ENCODE data around the gene DUOXA2.

The DUOXA2 gene

GRCh38 chr15:45138814-45139765, 25.0 kb downstream of the DUOXA2 start:
- no peak for DNase-seq

GRCh38 chr15:45139770-45140169, 25.6 kb downstream of the DUOXA2 start:
- no peak for DNase-seq

DNA sequence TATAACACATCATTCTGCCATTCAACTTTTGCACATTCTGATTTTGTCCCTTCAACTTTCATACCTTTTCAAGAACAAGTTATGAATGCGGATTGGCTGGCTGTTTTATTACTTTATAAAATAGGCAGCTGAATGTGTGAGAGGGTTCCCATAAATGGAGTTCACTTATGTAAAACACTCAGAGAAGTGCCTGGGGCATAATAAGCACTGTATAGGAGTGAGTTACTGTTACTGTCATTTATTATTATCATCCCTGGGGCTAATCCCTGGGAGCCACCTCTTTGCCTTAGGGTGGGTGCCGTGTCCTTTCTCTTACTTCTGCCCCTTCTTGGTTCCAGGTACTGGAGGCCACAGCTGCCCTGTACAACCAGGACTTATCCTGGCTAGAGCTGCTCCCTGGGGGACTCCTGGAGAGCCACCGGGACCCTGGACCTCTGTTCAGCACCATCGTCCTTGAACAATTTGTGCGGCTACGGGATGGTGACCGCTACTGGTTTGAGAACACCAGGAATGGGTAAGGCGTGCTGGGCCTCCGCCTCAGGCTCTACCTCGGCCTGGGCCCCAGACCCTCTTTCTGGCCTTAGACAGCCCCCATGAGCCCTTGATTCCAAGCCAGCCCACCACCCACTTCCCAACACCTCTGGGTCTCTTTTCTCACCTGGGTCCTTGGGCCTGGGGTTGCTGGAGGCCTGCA, 26.6 kb downstream of the DUOXA2 start:
- no peak for DNase-seq

DNA sequence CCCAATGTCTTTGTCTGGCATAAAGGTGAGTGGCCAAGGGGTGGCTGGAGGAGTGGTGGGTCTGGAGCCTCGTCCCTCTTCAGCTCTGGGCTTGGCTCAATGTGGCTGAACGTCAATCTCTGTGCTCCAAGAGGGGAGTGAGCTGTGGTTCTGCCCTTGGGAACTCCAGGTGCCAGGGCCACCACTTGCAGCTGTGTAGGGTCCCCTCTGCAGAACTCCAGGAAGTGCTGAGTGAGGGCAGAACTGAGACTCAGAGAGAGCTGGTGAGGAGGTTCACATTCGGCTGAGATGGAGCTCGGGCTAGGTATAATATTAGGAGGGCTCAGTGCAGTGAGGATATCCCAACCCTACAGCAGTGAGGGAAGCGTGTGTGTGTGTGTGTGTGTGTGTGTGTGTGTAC, 27.3 kb downstream of the DUOXA2 start:
- DNase-seq, result no peak

- DNase-seq, result no peak
These were observed 28.9 kb downstream of the DUOXA2 start for GRCh38 chr15:45143056-45143455.

DNA sequence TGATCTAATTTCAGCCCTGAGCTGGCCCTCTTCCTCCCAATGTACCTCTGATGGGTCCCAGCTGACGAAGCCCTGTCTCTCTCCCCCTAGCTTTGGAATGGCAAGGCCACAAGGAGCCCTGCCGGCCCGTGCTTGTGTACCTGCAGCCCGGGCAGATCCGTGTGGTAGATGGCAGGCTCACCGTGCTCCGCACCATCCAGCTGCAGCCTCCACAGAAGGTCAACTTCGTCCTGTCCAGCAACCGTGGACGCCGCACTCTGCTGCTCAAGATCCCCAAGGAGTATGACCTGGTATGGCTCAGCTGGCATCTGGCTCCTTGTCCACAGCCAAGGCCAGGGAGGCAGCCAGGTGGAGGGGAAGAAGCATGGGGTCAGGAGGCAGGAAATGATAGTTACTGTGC, 29.8 kb downstream of the DUOXA2 start:
- DNase-seq, result no peak

DNA sequence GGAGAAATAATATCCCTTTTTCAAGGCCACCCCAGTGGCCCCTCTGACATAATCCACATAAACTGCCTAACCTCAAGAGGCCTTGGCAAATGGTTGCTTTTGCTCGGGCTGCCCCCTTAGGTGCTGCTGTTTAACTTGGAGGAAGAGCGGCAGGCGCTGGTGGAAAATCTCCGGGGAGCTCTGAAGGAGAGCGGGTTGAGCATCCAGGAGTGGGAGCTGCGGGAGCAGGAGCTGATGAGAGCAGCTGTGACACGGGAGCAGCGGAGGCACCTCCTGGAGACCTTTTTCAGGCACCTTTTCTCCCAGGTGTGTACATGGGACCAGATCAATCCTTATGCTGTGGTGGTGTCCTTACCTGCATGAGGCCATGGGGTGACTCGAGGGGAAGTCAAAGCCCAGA, 30.6 kb downstream of the DUOXA2 start:
- no peak for DNase-seq

- no peak for DNase-seq
These were observed 32.3 kb downstream of the DUOXA2 start for GRCh38 chr15:45146405-45146804.

DNA sequence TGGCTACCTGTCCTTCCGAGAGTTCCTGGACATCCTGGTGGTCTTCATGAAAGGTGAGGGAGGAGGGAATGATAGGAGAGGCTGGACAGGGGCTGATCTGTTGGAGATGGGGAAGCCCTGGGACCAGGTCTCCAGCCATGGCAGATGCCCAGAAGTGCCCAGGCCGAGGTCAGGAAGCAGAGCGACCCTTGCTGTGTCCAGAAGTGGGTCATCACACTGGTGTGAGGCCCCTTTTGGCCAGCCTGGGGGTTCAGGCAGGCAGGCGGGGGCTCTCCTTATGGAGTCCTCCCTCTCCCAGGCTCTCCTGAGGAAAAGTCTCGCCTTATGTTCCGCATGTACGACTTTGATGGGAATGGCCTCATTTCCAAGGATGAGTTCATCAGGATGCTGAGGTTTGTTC, 33.5 kb downstream of the DUOXA2 start:
- DNase-seq, result no peak

GRCh38 chr15:45148076-45149059, 34.2 kb downstream of the DUOXA2 start:
- no peak for DNase-seq

DNA sequence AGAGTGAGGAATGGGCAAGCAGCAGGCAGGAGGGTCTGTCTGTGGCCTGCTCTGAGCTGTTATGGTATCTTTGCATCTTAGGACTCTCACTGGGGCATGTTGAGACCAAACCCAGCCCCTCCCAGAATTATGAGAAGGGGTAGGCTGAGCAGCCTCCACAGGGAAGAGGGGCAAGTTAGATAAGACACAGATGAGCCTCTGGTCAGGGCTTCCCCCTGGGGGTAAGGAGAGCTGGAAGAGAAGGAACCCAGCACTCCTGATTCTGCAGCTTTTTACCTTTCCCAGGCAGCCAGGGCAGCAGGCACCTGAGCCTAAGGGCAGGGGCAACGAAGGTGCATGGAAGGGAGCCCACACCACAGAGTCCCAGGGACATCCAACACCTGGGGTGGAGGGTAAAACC, 34.9 kb downstream of the DUOXA2 start:
- no peak for DNase-seq

GRCh38 chr15:45150481-45150880, 36.4 kb downstream of the DUOXA2 start:
- DNase-seq, result no peak

DNA sequence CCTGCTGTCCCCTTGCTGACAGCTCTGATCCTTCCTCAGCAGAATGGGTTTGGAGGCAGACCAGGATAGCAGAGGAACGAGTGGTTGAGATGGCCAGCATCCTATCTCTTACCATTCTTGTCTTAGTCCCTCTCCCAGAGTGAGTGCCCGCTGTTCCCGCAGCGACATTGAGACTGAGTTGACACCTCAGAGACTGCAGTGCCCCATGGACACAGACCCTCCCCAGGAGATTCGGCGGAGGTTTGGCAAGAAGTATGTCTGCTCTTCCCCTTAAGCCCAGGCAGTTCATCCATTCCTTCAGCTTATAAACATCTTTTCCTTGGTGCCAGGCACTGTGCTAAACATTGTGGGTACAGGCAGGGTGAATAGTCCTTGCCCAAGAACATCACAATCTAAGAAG, 36.9 kb downstream of the DUOXA2 start:
- no peak for DNase-seq

GRCh38 chr15:45151998-45152828, 38.1 kb downstream of the DUOXA2 start:
- no peak for DNase-seq

- DNase-seq, result no peak
These were observed 41.6 kb downstream of the DUOXA2 start for GRCh38 chr15:45155739-45156138.

DNA sequence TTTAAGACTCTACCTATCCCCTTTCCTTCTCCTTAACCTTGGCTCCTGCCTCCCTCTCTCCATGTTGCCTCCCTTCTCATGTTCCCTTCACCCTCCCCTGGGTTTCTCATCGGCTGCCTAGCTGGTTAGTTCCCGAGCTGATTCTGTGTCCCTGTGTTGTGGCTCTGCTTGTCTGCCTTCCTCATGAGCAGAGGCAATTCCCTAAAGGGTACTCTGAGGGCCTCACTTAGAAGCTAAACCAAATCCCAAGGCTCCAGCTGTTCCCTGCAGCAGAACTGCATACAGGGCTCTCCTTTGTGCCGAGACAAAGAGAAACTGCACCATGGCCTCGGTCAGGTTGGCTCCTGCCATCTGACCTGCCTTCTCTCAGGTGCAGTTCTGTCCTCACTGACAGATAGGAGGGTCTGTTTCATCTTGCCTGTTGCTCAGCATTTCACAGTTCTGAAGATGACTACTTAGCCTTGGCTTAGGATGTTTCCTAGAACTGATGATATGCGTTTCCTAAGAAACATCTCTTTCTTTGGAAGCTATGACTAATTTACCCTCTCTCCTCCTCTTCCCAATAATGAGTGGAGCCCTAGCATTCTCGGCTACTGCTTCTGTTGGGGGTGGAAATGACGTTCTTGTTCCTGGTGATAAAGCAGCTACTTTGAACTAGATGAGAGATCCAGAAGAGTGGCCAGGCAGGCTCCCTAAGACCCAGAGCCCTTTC, 42.8 kb downstream of the DUOXA2 start:
- DNase-seq, result no peak

GRCh38 chr15:45157974-45158373, 43.8 kb downstream of the DUOXA2 start:
- no peak for DNase-seq

DNA sequence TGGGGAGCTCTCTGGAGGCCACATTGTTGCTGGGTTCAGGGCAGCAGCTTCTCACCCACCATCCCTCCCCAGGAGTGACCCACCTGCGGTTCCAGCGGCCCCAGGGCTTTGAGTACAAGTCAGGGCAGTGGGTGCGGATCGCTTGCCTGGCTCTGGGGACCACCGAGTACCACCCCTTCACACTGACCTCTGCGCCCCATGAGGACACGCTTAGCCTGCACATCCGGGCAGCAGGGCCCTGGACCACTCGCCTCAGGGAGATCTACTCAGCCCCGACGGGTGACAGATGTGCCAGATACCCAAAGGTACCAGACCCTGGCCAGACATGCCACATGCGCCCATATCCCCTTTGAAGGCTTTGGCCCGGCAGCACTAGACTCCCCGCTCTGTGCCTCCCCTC, 47.5 kb downstream of the DUOXA2 start:
- no peak for DNase-seq

DNA sequence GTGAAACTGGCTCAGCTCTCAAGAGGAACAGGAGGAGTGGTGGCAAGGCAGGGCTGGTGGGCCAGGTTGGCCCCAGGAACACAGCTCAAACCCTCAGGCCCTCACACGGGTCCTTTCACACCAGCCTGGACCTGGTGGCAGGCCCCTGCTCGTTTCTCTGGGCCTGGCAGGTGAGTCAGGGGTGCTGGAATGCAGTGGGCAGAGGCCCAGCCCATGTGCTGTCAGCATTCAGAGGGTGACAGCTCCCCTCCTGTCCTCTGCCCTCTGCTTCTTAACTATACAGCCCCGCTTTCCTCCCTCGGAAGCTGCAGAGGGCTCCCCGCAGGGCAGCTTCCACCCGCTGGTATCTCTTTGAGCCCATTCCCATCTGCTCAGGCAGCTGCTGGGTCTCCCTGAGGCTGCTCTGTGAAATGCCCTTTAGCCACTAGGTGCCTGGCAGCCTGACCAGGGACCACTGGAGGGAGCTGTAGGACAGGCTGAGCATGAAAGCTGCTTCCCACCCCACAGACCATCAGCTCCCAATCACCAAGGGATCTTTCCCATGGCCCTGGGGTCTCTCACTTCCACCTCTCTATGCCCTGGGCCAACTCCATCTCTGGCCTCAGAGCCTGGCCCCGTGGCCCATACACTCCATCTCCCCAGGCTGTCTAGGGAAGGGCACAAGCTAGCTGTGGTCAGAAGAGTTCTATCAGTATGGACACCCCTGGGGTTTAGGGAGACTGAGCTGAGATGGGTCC, 48.8 kb downstream of the DUOXA2 start:
- DNase-seq, result peak; percentile 53

GRCh38 chr15:45163508-45163856, 49.4 kb downstream of the DUOXA2 start:
- DNase-seq, result no peak

DNA sequence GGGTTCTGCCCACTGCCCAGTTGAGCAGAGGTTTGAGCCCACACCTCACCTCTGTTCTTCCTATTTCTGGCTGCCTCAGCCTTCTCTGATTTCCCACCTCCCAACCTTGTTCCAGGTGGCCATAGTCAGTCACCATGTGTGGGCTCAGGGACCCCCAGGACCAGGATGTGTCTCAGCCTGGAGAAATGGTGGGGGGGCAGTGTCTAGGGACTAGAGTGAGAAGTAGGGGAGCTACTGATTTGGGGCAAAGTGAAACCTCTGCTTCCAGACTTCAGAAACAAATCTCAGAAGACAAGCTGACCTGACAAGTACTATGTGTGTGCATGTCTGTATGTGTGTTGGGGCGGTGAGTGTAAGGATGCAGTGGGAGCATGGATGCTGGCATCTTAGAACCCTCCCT, 50.8 kb downstream of the DUOXA2 start:
- no peak for DNase-seq

Data from activated gamma-delta T cell treated with Interleukin-2 at 50 U/mL for 16 hours (primary cell).